Measurements from ENCODE around the gene ACTG1.
A peak's percentile ranks its signal among the peaks of the same experiment; 100 is the strongest.

The ACTG1 gene

DNA sequence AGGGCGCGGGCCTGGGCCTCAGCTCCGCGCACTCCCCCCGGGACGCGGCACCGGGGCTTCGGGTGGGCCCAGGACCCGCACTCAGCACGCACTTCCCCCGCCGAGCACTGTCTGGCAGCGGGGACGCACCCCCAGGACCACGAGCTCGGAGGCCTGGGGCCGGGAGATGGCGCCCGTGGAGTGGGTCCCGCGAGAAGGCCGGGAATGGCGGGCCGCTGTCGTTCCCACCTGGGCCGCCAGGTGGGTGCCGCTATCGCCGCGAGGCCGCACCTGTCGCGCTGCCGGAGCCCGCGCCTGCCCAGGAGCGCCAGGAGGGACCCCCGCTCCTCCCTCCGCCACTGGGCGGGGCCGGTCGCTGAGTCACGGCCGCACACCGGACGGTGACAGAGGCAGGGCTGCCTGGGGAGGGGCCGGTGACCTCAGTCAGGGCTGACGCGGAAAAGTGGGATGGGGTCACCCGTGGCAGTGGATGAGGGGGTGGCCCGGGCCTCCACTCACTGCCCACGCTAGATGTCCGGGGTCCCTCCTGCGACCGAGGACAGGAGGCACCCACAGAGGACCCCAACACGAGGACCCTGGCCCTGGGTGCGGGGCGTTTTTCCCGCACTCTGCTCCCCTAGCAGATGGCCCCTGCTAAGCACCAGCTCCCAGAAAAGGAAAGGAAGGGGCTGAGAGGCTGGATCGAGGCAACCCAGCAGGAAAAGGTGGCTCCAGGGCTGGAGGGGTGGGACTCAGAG, 6.9 kb upstream of the ACTG1 start:
- no peaks in the 10 kb centered on the region for H3K9me3 Mint-ChIP-seq
- peaks cover 5% of the 10 kb centered on the region for H3K27me3 Mint-ChIP-seq (ENCODE audit: low read depth)
- no peak overlapping the region for H3K4me3 Mint-ChIP-seq
- no peak overlapping the region for H3K27ac Mint-ChIP-seq
- H3K4me1 Mint-ChIP-seq (ENCODE audit: low read depth), result peaks cover 21% of the 10 kb centered on the region
- DNase-seq (ENCODE audit: low spot score), result peak; percentile 69
- peaks cover 2% of the 10 kb centered on the region for H3K36me3 Mint-ChIP-seq (ENCODE audit: low read depth)

DNA sequence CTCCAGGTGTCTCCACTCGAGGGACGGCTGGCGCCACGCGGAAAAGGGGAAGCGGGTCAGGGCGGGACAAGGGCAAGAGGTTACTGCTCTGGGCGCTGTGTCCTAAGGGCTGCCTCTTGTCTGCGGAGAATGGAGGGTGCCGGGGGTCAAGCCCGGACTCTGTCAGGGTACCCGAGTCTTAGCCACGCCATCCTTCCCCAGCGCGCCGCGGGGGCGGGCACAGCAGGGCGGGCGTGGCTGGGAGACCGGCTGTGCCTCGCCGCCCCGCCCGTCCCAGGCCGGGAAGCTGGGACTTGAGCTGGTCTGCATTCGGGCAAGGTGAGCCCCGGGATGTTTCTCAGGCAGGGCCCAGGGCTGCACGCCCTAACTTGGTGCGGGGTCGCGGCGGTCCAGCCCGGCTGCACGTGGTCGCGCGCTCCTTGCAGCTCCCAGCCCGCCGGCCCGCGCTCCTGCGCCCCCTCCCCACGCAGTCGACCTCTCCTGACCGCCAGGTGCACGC, 6.2 kb upstream of the ACTG1 start:
- no peak overlapping the region for H3K4me3 Mint-ChIP-seq
- no peak for DNase-seq (ENCODE audit: low spot score)
- H3K4me1 Mint-ChIP-seq (ENCODE audit: low read depth), result peaks cover 21% of the 10 kb centered on the region
- no peak overlapping the region for H3K27ac Mint-ChIP-seq
- H3K36me3 Mint-ChIP-seq (ENCODE audit: low read depth), result peaks cover 2% of the 10 kb centered on the region
- no peaks in the 10 kb centered on the region for H3K9me3 Mint-ChIP-seq
- H3K27me3 Mint-ChIP-seq (ENCODE audit: low read depth), result peaks cover 5% of the 10 kb centered on the region

DNA sequence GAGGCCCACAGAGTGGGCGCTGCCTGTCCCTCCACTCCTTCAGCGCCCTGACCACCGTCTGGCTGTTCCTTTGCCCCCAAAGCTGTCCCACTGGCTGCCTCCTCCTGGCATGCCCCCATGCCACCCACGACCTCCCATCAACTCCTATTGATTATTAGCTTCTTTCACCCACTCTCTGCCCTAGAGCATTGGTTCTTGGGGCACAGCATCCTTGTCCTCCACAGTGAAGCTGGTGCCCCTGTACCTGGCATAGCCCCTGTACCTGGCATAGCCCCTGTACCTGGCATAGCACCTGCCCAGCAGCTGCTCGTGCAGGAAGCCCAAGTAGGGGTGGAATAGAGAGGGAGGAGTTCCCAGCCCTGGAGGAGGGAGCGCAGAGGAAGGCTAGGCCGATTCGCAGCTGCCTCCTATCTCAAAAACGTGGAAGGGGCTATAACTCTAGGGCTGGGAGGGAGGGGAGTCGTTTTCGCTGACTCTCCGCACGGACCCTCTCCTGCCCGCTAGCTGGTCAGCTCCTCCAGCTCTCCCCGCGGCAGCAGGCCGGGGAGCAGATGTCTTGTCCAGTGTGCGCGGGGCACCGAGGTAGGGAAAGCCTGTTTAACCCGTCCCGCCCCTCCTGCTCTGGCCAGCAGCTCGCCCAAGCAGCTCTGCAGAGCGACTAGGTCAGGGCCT, 5.7 kb upstream of the ACTG1 start:
- Mint-ChIP-seq H3K27ac (no peak overlapping the region), H3K4me1 (ENCODE audit: low read depth) (peaks cover 21% of the 10 kb centered on the region), H3K27me3 (ENCODE audit: low read depth) (peaks cover 5% of the 10 kb centered on the region), H3K36me3 (ENCODE audit: low read depth) (peaks cover 2% of the 10 kb centered on the region), H3K4me3 (peak overlapping the region; percentile 65), H3K9me3 (no peaks in the 10 kb centered on the region)
- DNase-seq (ENCODE audit: low spot score), result no peak

DNA sequence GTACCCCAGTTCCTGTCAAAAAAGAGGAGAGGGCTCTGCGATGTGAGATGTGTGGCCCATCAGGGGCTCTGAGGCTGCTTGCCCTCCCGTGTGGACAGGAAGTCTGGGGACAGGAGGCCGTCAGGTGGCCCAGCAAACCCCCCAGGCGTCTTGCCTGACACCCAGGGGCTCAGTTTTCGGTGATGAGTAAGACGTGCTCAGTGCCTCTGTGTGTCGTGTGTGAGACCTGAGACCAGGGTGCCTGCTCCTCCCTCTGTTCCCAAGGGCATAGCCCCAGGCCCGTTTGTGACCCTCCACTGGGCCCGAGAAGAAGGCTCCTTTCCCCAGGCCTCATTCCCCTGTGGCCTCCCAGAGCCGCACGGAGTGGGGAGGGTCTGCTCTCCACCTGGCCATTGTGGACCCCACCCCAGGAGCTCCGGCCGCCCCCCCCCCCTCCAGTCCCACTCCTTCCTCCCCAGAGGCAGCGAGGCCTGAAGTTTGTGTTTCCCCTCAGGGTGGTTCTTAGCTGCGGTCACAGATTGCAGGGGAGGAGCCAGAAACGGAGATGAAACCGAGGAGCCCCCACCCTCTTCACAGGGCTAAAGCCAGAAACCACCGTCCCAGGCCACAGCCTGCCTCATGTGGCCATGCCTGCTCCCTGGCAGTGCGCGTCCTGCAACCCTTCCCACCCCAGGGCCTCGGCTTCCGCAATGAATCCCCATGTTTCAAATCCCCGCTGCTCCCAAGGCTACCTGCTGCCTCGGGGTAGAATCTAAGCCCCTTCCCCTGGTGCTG, 4.9 kb upstream of the ACTG1 start:
- Mint-ChIP-seq H3K36me3 (ENCODE audit: low read depth) (peaks cover 2% of the 10 kb centered on the region), H3K9me3 (no peaks in the 10 kb centered on the region), H3K27ac (no peak overlapping the region), H3K4me3 (peak overlapping the region; percentile 65), H3K27me3 (ENCODE audit: low read depth) (peaks cover 5% of the 10 kb centered on the region), H3K4me1 (ENCODE audit: low read depth) (peaks cover 21% of the 10 kb centered on the region)
- DNase-seq (ENCODE audit: low spot score), result no peak

DNA sequence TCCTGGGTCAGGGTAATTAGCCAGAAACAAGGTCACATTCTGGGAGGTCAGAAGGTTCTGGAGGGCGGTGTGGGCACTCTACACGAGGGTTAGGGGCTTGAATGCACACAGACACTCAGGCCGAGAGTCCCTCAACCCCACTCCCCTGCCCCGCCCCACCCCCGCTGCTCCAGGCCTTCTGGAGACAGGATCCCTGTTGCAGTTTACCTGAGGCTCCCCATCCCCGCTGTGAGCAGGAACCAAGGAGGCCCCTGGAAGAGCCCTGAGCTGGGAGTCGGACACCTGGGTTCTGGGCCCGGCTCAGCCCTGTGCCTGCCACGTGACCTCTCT, 4.4 kb upstream of the ACTG1 start:
- peaks cover 5% of the 10 kb centered on the region for H3K27me3 Mint-ChIP-seq (ENCODE audit: low read depth)
- no peaks in the 10 kb centered on the region for H3K9me3 Mint-ChIP-seq
- H3K36me3 Mint-ChIP-seq (ENCODE audit: low read depth), result peaks cover 6% of the 10 kb centered on the region
- H3K27ac Mint-ChIP-seq, result no peak overlapping the region
- peaks cover 21% of the 10 kb centered on the region for H3K4me1 Mint-ChIP-seq (ENCODE audit: low read depth)
- peak overlapping the region; percentile 90 for H3K4me3 Mint-ChIP-seq
- no peak for DNase-seq (ENCODE audit: low spot score)

DNA sequence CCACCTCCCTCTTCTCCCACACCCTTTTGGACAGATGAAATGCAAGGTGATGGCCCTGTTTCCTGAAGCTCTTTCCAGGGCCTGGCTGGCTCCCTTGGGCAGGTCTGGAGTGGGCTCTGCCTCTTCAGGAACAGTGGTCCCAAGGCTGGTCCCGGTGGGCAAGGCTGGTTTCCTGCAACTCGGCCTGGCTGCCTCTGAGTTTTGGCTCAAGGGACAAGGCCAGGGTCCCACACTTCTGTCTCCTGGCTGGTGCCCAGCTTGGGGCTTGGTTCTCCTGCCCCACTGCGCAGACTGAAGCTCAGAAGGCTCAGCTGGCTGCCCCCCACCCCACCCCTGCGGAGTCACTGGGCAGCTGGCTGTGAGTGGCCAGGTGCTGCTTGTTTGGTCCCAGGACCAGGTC, 3.8 kb upstream of the ACTG1 start:
- peaks cover 4% of the 10 kb centered on the region for H3K27me3 Mint-ChIP-seq (ENCODE audit: low read depth)
- peaks cover 19% of the 10 kb centered on the region for H3K4me1 Mint-ChIP-seq (ENCODE audit: low read depth)
- H3K36me3 Mint-ChIP-seq (ENCODE audit: low read depth), result peaks cover 11% of the 10 kb centered on the region
- H3K9me3 Mint-ChIP-seq, result no peaks in the 10 kb centered on the region
- no peak overlapping the region for H3K27ac Mint-ChIP-seq
- DNase-seq (ENCODE audit: low spot score), result no peak
- peak overlapping the region; percentile 90 for H3K4me3 Mint-ChIP-seq

DNA sequence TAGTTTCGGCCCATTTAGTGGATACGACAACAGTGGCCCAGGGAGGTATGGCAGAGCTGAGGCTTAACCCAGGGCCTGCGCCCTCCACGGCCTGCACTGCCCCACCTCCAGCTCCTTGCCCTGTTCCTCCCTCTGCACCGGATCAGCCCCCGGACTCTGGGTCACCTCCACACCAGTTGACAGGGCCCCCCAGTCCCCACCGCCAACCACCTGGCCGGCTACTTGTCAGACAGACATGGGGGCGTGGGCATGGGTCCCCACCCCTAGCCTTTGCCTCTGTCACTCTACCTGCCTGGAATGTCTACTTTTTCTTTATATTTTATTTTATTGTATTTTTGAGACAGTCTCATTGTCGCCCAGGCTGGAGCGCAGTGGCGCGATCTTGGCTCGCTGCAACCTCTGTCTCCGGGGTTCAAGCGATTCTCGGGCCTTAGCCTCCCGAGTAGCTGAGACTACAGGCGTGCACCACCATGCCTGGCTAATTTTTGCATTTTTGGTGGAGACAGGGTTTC, 3.0 kb upstream of the ACTG1 start:
- no peak for DNase-seq (ENCODE audit: low spot score)
- Mint-ChIP-seq H3K36me3 (ENCODE audit: low read depth) (peaks cover 20% of the 10 kb centered on the region), H3K9me3 (no peaks in the 10 kb centered on the region), H3K27ac (peak overlapping the region; percentile 93), H3K4me1 (ENCODE audit: low read depth) (peaks cover 15% of the 10 kb centered on the region), H3K4me3 (peak overlapping the region; percentile 90), H3K27me3 (ENCODE audit: low read depth) (peaks cover 1% of the 10 kb centered on the region)

DNA sequence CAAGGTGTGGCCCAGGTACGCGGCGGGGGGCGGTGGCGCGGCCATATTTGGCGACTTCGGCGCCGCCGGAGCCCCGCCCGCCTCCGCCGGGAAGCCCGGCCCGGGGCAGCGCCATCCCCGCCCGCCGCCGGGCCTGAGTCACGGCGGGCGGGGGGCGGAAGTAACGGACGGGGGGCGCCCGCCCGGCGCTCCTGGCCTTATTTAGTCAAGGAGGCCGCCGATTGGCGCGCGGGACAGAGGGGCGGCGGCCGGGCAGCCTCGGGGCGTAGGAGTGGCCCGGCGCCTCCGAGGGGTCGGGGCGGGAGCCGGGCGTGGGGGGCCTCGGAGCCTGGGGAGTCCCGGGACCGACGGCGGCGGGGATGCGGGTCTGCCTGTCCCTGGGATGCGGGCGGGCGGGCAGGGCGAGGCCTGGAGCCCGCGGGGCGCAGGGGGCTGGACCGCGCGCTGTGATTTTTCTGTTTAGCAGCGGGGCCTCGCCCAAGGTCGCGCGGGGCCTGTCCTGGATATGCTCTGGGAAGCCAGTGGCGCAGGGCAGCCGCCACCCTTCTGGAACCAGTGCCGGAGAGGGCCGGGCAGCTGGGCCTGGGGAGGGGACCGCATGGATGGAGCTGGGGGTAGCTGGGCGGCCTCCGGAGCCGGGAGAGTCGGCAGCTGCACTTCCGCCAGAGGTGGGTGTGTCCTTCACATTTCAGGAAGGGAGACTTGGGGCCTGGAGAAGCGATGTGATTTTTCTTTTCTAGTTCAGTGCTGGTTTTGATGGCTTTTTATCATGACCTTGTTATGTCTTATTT, 2.3 kb upstream of the ACTG1 start:
- Mint-ChIP-seq H3K9me3 (no peaks in the 10 kb centered on the region), H3K36me3 (ENCODE audit: low read depth) (peaks cover 26% of the 10 kb centered on the region), H3K27me3 (ENCODE audit: low read depth) (no peaks in the 10 kb centered on the region), H3K27ac (peak overlapping the region; percentile 93), H3K4me3 (peak overlapping the region; percentile 90), H3K4me1 (ENCODE audit: low read depth) (peaks cover 15% of the 10 kb centered on the region)
- peak; percentile 81 for DNase-seq (ENCODE audit: low spot score)

DNA sequence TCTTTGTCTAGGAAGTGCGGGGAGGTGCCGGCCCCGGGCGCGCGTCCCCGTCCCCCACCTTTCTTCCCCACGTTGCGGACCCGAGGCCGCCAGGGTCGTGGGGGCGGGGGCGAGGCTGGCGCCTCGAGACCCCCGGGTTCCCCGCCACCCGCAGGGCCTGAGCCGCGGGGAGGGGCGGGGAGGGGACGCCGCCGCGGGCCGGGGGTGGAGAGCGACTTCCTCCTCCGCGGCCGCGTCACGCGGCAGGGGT, 1.8 kb upstream of the ACTG1 start:
- DNase-seq (ENCODE audit: low spot score), result no peak
- Mint-ChIP-seq H3K36me3 (ENCODE audit: low read depth) (peaks cover 32% of the 10 kb centered on the region), H3K4me1 (ENCODE audit: low read depth) (peaks cover 20% of the 10 kb centered on the region), H3K27me3 (ENCODE audit: low read depth) (no peaks in the 10 kb centered on the region), H3K4me3 (peak overlapping the region; percentile 68), H3K9me3 (no peaks in the 10 kb centered on the region), H3K27ac (peak overlapping the region; percentile 90)

DNA sequence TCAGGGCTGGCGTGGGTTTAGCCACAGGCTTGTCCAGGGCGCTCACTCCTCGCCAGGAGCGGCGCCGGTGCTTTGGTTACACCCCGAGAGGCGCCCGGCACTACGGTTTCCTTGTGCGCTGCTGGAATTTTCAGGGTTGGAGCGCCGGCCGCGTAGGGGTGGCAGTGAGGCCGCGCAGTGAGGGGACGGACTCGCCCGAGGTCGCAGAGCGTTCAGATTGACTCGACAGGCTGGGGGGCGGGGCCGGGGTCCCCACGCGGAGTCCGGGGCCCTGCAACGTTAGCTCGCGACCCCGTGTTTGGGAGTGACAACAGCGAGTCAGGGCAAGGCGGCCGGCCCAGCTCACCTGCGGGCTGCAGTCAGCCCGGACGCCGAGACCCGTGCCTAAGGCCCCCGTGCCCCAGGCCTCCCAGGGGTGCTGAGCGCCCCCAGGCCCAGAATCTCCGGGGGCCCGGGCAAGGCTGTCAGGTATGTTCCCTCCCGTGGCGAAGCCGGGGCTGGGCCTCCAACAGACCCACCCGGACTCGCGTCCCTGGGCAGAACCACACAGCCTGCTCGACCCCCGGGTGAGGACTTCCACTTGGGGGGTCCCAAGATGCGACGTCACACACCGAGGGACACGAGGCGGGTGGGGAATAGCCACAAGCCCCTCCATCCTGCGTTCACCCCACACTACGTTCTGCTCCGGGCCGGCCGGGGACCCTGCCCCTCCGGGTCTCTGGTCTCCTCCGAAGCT, 1.3 kb upstream of the ACTG1 start:
- Mint-ChIP-seq H3K9me3 (no peaks in the 10 kb centered on the region), H3K36me3 (ENCODE audit: low read depth) (peaks cover 37% of the 10 kb centered on the region), H3K4me3 (peak overlapping the region; percentile 89), H3K27ac (peak overlapping the region; percentile 90), H3K4me1 (ENCODE audit: low read depth) (peaks cover 25% of the 10 kb centered on the region), H3K27me3 (ENCODE audit: low read depth) (no peaks in the 10 kb centered on the region)
- peak; percentile 56 for DNase-seq (ENCODE audit: low spot score)

DNA sequence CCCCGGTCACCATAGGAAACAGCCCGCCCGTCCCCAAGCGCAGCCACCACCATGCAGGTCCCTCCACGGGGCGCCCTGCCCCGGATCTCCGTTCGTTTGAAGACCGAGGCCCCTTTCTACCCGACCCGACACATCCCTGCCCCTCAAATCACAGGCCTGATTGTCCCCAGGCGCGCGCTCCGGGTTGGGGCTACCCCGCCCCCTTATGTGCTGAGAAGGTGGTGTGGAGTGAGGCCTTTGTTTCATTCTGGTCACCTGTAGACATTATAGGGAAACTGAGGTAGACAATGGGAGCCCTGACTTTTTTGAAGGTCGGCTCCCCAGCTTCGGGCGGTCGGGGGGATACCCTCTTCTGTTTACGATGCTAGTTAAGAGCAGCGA, 763 bp upstream of the ACTG1 start:
- DNase-seq (ENCODE audit: low spot score), result peak; percentile 66
- Mint-ChIP-seq H3K36me3 (ENCODE audit: low read depth) (peaks cover 42% of the 10 kb centered on the region), H3K27me3 (ENCODE audit: low read depth) (no peaks in the 10 kb centered on the region), H3K9me3 (no peaks in the 10 kb centered on the region), H3K4me1 (ENCODE audit: low read depth) (peaks cover 28% of the 10 kb centered on the region), H3K27ac (peak overlapping the region; percentile 90), H3K4me3 (peak overlapping the region; percentile 89)

DNA sequence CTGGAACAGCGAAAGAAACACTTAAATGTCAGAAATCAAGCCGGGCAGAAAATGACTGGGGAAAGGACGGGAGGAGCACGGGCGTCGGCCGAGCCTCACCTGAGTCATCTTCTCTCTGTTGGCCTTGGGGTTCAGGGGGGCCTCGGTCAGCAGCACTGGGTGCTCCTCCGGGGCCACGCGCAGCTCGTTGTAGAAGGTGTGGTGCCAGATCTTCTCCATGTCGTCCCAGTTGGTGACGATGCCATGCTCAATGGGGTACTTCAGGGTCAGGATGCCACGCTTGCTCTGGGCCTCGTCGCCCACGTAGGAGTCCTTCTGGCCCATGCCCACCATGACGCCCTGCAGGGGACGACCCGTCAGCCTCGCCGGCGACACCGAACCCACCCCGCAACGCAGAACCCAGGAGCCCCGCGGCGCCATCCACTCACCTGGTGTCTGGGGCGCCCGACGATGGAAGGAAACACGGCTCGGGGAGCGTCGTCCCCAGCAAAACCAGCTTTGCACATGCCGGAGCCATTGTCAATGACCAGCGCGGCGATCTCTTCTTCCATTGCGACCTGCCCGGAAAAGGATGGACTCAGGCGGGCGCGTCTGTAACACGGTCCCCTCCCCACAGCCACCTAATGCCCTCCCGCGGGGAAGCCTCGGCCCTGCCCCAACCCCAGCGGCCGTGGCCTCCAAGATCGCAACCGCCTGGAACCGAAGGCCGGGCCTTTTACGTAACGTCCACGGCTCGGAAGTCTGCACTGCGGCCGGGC, 616 bp downstream of the ACTG1 start:
- H3K36me3 Mint-ChIP-seq (ENCODE audit: low read depth), result peaks cover 47% of the 10 kb centered on the region
- peak; percentile 40 for DNase-seq (ENCODE audit: low spot score)
- peaks cover 29% of the 10 kb centered on the region for H3K4me1 Mint-ChIP-seq (ENCODE audit: low read depth)

DNA sequence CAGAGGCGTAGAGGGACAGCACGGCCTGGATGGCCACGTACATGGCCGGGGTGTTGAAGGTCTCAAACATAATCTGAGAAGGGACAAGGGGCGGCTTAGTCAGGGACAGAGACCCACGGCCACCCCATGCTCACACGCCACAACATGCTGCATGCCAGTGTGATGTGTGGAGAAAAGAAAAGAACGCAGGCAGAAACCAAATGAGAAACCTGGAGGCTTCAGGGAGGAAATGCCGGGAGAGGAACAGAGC, 1.1 kb downstream of the ACTG1 start:
- Mint-ChIP-seq H3K27ac (peak overlapping the region; percentile 94), H3K9me3 (no peaks in the 10 kb centered on the region), H3K27me3 (ENCODE audit: low read depth) (peaks cover 3% of the 10 kb centered on the region), H3K4me1 (ENCODE audit: low read depth) (peaks cover 26% of the 10 kb centered on the region), H3K4me3 (peak overlapping the region; percentile 100), H3K36me3 (ENCODE audit: low read depth) (peaks cover 47% of the 10 kb centered on the region)
- no peak for DNase-seq (ENCODE audit: low spot score)

More for the DNA sequence above, 616 bp downstream of the ACTG1 start:
- Mint-ChIP-seq H3K4me3 (peak overlapping the region; percentile 100), H3K9me3 (no peaks in the 10 kb centered on the region), H3K27me3 (ENCODE audit: low read depth) (peaks cover 3% of the 10 kb centered on the region), H3K27ac (peak overlapping the region; percentile 94)
